Body of pancreas (tissue), 4 donors: Measurements from ENCODE around the gene SCCPDH. TPM values are rescaled to one million over a fixed set of nuclear protein-coding genes. Genes with fewer than 3 reads are reported as not detected.

Experiments used
- ATAC-seq: fragments of 150-250 bp; one replicate; pipeline ENCODE4 v1.9.1; 2016
- DNase-seq, 4 donors: peaks; one replicate each; pipeline ENCODE4 v3.0.0-alpha.2; 2019
- H3K27ac ChIP-seq, 4 donors: fragments of 200-600 bp; sonication (generic); 1 replicate in 3 of 4; 2 replicates in 1 of 4; pipeline versions ENCODE4 v1.5.1 to v1.6.1; 2016 to 2019; ENCODE audit warnings: mild to moderate bottlenecking in 1 of 4, mixed read lengths in 1 of 4, moderate library complexity in 1 of 4
- H3K27me3 ChIP-seq, 2 donors: fragments of 200-600 bp; sonication (generic); one replicate each; pipeline ENCODE4 v1.6.0; 2016; ENCODE audit warnings: mild to moderate bottlenecking in 1 of 2
- H3K36me3 ChIP-seq, 2 donors: fragments of 200-600 bp; sonication (generic); replicated peaks in 1 of 2; 2 replicates each; pipeline ENCODE4 v1.5.1; 2016; ENCODE audit warnings: low read depth in 2 of 2; ENCODE audit not compliant: insufficient read depth in 1 of 2
- H3K4me1 ChIP-seq: fragments of 200-600 bp; sonication (generic); one replicate; pipeline ENCODE4 v1.6.0; 2016
- H3K4me3 ChIP-seq, 2 donors: fragments of 200-600 bp; sonication (generic); 1 replicate in 1 of 2; 2 replicates in 1 of 2; pipeline ENCODE4 v1.5.1; 2016 to 2019
- H3K9me3 ChIP-seq, 3 donors: fragments of 200-600 bp; sonication (generic); 1 replicate in 2 of 3; 2 replicates in 1 of 3; pipeline ENCODE4 v1.5.1; 2016
- POLR2A ChIP-seq, 3 donors: fragments of 450-650 bp; IDR thresholded peaks; one replicate each; pipeline ENCODE4 v1.6.1; 2016; ENCODE audit warnings: antibody characterized with exemption in 3 of 3, mild to moderate bottlenecking in 2 of 3
- WGBS, 2 donors: methylation state at CpG; one replicate each; pipeline ENCODE4 v1.1.5; 2017; 5-methylcytosine and 5-hydroxymethylcytosine counted together
- intact Hi-C: fragments of 100-400 bp; cut with DNase I; formaldehyde crosslinking; loops from one replicate; pipeline ENCODE4 v1.15.1; 2023
- total RNA-seq, 2 donors: library from RNA; depleted of rRNA; stranded (reverse); fragments of >200 nt; gene quantifications; one replicate each; pipeline ENCODE4 v1.1.0, GENCODE V29; 2016
- TF ChIP-seq, protein P1 (sequence below), 7 experiments: fragments of 450-650 bp in 4 of 7; fragments of 200-600 bp in 3 of 7; sonication (generic) in 3 of 7; IDR thresholded peaks; one replicate each; pipeline ENCODE4 v1.5.1; 2016 to 2019; ENCODE audit warnings: antibody characterized with exemption in 7 of 7

Gene SCCPDH
- total RNA-seq, 2 donors from 2014 or later, result 9.9 to 15.0 TPM

DNA sequence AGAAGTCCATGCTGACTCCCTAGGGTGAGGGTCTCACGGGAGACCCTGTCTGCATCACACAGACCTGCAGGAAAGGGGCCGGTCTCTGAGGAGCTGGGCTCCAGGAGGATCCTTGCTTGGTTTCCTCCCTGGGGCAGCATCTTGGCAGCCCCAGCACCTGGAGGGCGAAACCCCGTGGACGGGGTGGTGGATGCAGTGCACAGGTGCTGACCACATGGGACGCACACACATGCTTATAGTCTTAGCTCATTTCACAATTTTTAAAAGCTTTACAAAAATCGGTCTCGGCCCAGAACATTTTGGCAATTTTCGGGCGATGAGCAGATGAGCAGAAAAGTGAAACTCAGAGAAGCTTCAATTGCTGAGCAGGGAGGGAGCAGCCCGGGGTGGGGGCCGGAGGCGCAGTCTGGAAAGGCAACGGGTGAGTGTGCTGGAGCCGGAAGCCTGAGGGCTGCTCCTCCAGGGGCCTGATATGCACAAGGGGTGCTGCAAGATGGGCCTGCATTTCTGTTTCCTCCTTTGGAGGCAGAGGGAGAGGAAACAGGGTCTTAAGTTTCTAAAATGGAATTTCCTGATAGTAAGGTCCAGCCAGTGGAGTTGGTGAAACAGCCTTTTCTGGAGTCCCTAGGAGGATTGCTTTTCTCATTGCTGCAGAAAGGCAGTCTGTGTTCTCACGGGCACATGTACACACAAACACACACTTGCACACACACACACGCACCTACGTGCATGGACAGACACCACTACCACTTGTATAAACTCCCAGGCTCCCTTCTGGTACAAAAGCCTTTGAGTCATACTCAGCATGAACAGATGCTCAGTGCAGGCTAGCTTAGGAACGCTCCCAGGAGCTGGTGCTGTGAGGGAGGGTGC, 60.6 kb downstream of the SCCPDH start:
- H3K27ac ChIP-seq, result no peak overlapping the region
- no peak for TF ChIP-seq POLR2A (IDR thresholded peaks at IDR 0.05)
- TF ChIP-seq, protein P1, sequence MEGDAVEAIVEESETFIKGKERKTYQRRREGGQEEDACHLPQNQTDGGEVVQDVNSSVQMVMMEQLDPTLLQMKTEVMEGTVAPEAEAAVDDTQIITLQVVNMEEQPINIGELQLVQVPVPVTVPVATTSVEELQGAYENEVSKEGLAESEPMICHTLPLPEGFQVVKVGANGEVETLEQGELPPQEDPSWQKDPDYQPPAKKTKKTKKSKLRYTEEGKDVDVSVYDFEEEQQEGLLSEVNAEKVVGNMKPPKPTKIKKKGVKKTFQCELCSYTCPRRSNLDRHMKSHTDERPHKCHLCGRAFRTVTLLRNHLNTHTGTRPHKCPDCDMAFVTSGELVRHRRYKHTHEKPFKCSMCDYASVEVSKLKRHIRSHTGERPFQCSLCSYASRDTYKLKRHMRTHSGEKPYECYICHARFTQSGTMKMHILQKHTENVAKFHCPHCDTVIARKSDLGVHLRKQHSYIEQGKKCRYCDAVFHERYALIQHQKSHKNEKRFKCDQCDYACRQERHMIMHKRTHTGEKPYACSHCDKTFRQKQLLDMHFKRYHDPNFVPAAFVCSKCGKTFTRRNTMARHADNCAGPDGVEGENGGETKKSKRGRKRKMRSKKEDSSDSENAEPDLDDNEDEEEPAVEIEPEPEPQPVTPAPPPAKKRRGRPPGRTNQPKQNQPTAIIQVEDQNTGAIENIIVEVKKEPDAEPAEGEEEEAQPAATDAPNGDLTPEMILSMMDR (IDR thresholded peaks at IDR 0.05), result no peak
- H3K4me3 ChIP-seq, result no peak overlapping the region
- DNase-seq (no peak), ATAC-seq (no peak)
- intact Hi-C loops, result no loop called here
- WGBS, 2 donors, result 52 to 82% methylated on average over 18 to 19 of the region's 19 CpGs
- peaks cover 13% of the 10 kb centered on the region for H3K4me1 ChIP-seq
- no peaks in the 10 kb centered on the region for H3K36me3 ChIP-seq
- no peaks in the 10 kb centered on the region for H3K9me3 ChIP-seq
- peaks cover 0 to 5% of the 10 kb centered on the region in 2 donors for H3K27me3 ChIP-seq

DNA sequence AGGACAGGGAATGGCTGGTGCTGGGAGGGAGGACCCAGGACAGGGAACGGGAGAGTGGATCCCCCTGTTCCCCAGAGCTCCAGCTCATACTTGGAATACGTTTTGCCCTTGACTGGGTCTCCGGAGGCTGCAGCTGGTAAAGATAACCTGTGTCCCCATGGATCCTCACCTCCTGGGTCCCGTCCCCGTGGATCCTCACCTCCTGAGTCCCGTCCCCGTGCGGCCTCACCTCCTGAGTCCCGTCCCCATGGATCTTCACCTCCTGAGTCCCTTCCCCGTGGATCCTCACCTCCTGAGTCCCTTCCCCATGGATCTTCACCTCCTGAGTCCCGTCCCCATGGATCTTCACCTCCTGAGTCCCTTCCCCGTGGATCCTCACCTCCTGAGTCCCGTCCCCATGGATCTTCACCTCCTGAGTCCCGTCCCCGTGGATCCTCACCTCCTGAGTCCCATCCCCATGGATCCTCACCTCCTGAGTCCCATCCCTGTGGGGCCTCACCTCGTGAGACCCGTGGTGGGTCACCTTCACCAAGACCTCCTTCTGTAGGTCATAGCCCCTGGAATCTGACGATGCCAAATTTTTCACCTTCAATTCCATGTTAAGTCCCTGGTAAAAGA, 61.4 kb downstream of the SCCPDH start:
- ATAC-seq (no peak), DNase-seq (no peak)
- Histone ChIP-seq H3K27me3 (peaks cover 0 to 6% of the 10 kb centered on the region in 2 donors), H3K4me3 (no peak overlapping the region), H3K36me3 (no peaks in the 10 kb centered on the region), H3K9me3 (no peaks in the 10 kb centered on the region), H3K27ac (no peak overlapping the region), H3K4me1 (peaks cover 13% of the 10 kb centered on the region)
- intact Hi-C loops, result no loop called here
- no peak for TF ChIP-seq POLR2A (IDR thresholded peaks at IDR 0.05)
- TF ChIP-seq, protein P1 (IDR thresholded peaks at IDR 0.05), result no peak
- WGBS, 2 donors, result 67 to 84% methylated on average over 17 of the region's 18 CpGs

DNA sequence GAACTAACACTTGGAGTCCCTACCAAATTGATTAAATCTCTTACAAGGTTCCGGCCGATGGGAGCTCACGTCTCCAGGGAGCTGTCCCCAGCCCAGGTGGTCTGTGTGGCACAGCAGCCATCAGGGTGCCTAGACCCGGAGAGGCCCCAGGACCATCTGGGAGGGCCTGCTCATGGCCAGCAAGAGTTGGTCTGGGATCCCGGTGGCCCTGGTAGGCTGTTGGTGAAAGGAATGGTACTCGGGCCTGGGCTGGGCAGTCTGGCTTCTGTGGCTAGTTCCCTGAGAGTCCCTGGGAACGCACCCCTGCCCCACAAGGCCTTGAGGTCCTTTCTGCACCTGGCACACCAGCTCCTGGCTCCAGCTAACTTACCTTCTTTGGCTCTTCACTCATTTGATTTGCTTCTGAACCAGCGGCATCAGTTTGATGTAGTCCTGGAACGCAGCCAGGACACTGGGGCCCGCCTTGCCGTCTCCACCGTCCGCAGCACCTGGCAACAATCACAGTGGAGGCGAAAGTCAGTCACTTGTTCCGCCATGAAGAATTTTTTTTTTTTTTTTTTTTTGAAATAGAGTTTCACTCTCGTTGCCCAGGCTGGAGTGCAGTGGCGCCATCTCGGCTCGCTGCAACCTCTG, 62.5 kb downstream of the SCCPDH start:
- no peak overlapping the region for H3K27ac ChIP-seq
- no peaks in the 10 kb centered on the region for H3K36me3 ChIP-seq
- H3K9me3 ChIP-seq, result no peaks in the 10 kb centered on the region
- WGBS, 2 donors, result 62 to 77% methylated on average over 18 to 19 of the region's 19 CpGs
- TF ChIP-seq, protein P1 (IDR thresholded peaks at IDR 0.05), result no peak
- TF ChIP-seq POLR2A (IDR thresholded peaks at IDR 0.05), result no peak
- peak in 2 of 4 donors; percentile 18 to 36 for DNase-seq
- peaks cover 0 to 6% of the 10 kb centered on the region in 2 donors for H3K27me3 ChIP-seq
- H3K4me1 ChIP-seq, result peaks cover 13% of the 10 kb centered on the region
- ATAC-seq, result no peak
- intact Hi-C loops, result no loop called here
- no peak overlapping the region for H3K4me3 ChIP-seq

DNA sequence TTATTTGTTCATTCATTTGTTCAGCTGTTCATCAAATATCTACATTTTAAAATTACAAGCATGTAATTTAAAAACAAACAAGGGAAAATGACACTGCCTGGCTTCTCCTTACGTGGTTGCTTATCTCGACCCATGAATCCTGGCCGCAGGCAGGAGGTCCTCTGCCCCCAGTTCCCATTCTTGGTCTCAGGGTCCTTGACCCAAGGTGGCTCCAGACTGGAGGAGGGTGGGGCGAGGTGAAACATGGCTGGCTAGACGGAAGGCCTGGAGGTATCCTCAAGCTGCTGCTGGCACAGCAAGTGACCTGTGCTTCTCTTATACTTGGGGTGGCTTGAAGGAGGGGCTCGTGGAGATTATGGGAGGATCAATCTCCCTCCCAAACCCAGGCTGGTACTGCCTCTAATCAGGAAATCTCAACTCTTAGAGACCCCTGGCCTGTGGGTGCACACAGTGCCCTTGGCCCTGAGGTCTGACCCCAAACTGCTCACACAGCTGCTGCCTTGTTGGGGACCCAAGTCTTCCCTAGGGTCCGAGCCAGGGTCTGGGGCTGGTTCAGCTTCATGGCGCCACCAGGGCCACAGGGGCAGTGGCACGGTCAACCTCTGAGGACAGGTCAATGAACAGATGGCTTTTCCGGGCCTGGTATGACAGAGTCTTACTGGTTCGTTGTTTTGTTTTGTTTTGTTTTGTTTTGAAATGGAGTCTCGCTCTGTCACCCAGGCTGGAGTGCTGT, 63.7 kb downstream of the SCCPDH start:
- H3K4me1 ChIP-seq, result peaks cover 7% of the 10 kb centered on the region
- WGBS, 2 donors, result 79 to 83% methylated on average over 10 to 12 of the region's 12 CpGs
- ATAC-seq (no peak), DNase-seq (no peak)
- H3K27me3 ChIP-seq, result peaks cover 0 to 6% of the 10 kb centered on the region in 2 donors
- TF ChIP-seq, protein P1 (IDR thresholded peaks at IDR 0.05), result no peak
- TF ChIP-seq POLR2A (IDR thresholded peaks at IDR 0.05), result no peak
- H3K9me3 ChIP-seq, result no peaks in the 10 kb centered on the region
- H3K27ac ChIP-seq, result no peak overlapping the region
- H3K36me3 ChIP-seq, result no peaks in the 10 kb centered on the region
- intact Hi-C loops, result no loop called here
- H3K4me3 ChIP-seq, result no peak overlapping the region
